GM21423 (cell line): Measurements from ENCODE around the gene RNF144A.
"Not testable (repeated sequence)": the region's sequence is repeated elsewhere in the genome, so short reads cannot be mapped to it uniquely, and the experiment has no call there.

Source experiments
- ATAC-seq: cut with Tn5 transposase; IDR thresholded peaks from one replicate; pipeline ENCODE4 v1.9.1; 2021; ENCODE audit warnings: mild to moderate bottlenecking, moderate library complexity; ENCODE audit not compliant: unreplicated experiment

RNF144A gene

GRCh38 chr2:6927186-6927585 is 10.0 kb downstream of the RNF144A start:
- ATAC-seq: no peak

DNA sequence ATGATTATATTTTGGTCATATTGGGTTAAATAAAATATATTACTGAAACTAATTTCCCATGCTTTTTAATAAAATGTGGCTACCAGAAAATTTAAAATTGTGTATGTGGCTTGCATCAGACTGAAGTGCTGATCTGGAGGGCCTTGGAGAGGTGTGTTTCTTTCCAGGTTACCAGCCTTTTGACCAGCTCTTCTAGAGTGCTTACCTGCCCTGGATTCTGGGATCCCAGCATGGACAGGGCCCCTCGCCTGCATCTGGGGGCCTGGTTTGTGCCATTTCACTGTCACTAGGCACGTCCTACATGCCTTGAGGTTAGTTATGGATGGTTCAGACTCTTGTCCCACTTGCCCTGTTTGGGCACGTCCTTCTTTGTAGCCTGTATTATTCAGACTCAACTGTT is 10.5 kb downstream of the RNF144A start:
- no peak for ATAC-seq

DNA sequence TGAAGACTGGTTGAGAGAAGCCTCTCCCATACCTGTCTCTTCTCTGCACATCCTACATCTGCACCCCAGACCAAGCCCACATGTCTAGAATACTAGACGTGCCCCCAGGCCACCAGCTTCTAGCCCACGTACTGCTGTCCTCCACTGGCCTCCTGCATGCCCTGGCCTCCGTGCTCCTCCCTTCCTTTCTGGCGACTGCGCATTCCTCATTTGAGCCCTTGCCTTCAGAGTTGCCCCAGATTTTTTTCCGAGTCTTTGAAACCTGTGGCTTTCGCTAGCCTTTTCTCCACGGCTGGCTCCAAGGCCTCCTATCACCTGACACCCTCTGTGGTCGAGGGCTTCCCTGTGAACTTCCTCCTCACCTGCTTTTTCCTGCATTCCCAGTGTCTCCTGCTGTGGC is 11.2 kb downstream of the RNF144A start:
- ATAC-seq: no peak

GRCh38 chr2:6929196-6929819 is 12.1 kb downstream of the RNF144A start:
- ATAC-seq: no peak

DNA sequence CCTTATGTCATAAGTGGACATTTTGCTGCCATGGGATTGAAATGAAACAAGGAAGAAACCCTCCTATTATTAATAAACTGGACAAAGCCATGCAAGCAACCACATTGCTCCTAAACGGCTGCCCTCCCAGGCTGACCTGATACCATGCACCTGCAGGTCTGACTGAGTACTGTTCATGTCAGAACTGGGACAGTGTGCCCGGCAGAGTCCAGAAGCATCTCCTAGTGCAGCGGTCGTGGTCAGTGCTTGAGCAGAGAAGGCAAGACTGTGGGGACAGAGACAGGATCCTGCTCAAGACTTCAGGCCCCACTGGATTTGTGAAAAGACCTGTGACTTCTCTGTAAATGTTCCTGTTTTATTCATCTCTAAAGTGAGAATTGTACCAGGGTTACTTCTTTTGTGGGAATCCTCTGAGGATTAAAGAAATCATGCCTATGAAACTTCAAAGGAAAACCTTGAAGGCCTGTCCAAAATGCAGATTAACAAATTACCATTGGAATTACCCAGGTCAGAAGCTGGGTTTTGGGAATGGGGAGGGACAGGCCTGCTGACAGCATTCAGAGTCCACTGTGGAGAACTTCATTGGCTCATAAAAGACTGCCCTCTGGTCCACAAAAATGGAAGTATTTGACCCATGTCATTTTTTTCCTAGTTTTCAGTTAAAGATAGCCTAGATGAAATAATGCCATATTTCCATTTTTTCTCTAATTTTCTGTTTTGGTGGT is 13.9 kb downstream of the RNF144A start:
- no peak for ATAC-seq

DNA sequence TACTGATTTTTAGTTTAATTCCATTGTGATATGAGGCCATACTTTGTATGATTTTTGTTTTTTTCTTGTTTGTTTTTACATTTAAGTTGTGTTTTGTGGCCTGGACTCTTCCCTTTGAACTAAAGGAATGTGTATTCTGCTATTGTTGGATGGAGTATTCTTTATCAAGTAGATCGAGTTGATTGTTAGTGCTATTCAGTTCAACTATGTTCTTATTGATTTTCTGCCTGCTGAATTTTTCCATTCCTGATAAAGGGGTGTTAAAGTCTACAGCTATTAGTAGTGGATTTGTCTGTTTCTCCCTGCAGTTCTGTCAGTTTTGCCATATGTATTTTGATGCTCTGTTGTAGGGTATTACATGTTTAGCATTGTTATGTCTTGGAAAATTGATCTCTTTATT is 14.5 kb downstream of the RNF144A start:
- ATAC-seq: no peak

DNA sequence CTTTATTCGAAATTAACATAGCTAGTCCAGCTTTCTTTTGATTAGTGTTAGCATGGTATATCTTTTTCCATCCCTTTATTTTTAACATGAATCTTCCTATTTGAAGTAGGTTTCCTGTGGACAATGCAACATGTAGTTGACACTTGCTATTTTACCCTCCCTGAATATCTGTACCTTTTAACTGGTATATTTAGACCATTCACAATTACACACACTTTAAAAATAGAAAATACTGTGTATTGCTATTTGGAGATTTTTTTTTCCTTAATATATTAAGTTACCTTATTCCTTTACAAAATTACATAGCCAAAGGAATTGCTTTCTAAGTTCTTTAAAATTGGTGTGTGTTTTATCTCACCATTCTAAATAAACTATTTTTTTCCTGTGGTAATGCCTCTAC is 15.0 kb downstream of the RNF144A start:
- ATAC-seq: no peak

DNA sequence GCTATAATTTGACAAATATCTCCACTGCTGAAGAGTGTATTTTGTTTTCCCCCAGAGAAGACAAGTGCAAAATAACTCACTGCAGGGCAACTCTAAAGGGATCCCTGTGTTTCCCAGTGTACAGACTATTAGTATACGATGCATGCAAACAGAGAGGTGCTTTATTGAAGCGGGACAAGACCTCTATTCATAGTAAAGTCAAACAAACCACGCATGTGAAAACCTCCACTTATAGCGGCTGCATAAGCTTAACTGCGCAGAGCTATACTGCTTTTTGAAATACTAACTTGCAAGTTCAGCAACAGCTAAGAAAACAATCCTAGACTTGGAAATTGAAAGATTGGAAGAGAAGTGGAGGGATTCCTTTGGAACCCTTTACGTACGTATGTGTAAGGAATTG is 15.6 kb downstream of the RNF144A start:
- no peak for ATAC-seq

DNA sequence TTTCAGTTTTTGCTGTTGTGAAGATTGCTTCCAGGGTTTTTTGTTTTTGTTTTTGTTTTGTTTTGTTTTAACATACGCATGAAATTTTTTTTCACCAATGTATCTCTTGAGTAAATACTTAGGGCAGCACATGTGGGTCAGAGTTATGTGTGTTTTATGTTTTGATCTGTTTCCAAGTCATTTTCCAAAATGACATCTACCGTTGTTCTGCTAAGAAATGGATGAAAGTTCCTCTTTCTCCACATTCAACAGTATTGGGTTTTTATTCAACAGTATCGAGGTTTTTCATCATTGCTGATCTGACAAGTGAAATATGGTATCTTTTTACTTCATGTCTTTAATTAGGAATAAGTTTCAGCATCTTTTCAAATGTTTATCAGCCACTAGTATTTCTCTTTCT is 16.7 kb downstream of the RNF144A start:
- no peak for ATAC-seq

DNA sequence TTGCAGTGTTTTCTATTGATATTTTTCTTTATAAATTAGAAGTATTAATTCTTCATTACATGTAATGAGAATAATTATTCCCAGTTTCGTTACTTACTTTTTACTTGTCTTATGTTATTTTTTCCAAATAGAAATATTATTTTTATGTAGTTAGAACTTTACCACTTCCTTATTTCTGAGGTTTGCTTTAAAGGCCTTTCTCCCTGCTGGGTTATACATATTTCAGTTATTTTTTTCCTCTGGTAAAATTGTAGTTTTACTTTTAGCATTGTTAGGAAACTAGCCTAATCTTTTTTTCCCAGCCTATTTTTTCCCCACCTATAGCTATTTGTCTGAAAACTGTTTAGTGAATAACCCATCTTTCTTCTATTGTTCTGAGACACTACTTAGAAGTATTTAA is 17.1 kb downstream of the RNF144A start:
- ATAC-seq: no peak

DNA sequence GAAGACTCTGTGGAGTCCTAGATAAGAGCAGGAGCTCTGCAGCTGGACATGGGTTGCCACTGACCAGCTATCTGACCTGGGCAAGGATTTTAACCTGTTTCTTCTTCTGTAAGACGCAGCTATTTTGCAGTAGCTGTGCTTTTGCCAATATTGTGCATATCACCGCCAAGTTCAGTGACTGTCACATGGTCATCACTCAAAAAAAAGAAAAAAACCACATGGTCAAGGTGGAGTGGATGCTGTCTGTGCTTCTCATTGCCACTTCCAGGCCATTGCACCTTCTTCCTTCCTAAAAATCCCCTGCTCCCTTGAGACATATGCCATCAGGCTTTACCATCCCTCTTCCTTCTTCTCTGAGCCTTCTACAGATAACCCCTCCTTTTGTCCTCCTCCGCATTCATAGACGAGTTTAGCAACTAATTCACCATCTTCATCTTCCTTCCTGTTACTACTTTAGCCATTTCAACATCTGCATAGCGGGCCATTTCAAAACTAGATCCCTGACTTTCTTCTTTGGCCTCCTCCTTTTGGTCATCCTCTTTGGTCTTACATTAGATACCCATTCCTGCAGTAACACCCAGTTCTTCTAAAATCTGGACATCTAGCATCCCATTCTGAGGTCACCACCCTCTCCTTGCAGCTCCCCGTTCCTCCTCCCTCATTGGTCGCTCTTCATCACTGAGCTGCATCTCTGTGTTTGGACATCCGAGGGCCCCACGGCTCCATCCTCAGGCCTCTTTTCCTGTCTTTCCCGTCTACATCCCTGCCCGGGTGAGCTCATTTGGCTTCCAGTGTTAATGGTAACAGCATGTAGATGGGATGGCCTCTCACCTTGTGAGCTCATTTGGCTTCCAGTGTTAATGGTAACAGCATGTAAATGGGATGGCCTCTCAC is 17.8 kb downstream of the RNF144A start:
- no peak for ATAC-seq

DNA sequence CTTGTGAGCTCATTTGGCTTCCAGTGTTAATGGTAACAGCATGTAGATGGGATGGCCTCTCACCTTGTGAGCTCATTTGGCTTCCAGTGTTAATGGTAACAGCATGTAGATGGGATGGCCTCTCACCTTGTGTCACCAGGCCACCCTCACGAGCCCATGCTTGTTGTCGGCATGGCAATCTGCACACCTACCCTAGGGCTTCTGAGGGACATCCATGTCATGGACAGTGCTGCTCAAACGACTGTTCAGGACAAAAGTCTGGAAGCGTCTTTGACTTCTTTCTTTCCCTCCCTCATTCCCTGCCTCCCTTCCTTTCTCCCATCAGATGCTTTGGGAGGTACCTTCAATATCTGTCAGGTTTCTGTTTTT is 18.4 kb downstream of the RNF144A start:
- ATAC-seq: not testable (repeated sequence)

DNA sequence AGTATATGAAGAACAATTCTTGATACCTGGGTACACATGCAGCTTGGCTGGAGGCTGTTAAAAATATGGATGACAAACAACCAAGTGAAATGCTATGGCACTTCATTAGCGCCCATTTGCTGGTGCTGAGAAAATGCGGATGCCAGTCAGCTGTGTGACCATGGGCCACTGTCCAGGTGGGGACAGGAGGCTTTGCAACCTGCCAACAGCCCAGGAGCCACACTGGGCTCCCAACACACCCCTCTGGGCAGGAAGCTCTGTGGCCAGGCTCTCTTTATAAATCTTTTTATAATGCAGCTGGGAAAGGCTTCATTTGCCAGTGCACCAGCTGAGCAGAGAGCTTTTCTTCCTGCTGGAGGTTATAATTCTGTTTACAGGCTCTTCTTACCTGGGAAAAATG is 19.9 kb downstream of the RNF144A start:
- ATAC-seq: no peak

GRCh38 chr2:6937582-6937981 is 20.4 kb downstream of the RNF144A start:
- ATAC-seq: no peak

GRCh38 chr2:6939071-6939470 is 21.9 kb downstream of the RNF144A start:
- no peak for ATAC-seq

GRCh38 chr2:6940820-6941219 is 23.6 kb downstream of the RNF144A start:
- no peak for ATAC-seq

DNA sequence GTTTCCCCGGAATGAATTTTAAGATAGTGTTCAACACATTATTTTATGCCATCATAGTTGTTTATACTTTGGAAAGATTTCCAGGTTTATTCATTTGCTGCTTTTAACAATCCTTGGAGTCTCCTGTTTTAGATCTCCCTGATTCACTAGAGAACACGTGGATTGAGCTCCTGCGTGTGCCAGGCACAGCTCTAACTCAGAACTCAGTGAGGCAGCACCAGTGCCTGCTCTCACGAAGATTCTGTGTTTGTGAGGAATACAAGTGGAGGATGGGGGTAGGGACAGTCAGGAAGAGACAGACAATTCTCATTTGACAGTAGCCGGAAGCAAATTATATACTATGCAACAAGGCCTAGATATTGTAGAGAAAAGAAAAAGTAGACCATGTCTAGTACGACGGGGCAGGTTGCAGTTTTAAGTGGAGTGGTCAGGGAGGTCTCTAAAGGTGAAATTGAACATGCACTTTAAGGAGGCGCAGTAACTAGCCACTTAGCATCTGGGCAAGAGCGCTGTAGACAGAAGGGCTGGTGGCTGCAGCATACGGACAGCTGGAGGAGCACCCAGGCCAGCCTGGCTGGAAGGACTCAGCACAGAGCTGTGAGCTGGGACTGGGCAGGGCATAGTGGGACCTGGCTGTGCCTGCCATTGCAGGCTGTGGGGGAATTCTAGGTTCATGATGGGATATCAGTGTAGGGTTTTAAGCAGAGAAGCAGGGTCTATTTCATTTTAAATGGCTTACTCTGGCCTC is 24.3 kb downstream of the RNF144A start:
- ATAC-seq: no peak

- no peak for ATAC-seq
These were observed 25.6 kb downstream of the RNF144A start for GRCh38 chr2:6942848-6943247.

DNA sequence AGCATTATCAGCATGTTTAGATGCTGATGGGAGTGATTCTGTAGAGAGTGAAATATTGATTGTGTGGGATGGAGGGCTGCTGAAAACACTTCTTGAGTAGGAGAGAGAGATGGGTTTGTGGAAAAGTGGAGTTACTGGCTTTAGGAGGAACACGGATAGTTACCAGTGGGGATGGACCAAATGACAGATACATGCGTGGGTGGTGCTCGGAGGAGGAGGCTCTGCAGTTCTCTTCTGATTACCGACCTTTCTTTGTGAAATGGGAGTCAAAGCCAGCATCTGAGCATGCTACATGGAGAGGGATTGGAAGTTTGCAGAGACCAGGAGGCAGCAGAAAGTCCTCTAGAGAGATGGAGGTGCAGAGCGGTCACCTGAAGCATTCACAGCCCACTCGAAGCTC is 26.3 kb downstream of the RNF144A start:
- no peak for ATAC-seq

- ATAC-seq: no peak
These were observed 26.8 kb downstream of the RNF144A start for GRCh38 chr2:6943971-6944370.

DNA sequence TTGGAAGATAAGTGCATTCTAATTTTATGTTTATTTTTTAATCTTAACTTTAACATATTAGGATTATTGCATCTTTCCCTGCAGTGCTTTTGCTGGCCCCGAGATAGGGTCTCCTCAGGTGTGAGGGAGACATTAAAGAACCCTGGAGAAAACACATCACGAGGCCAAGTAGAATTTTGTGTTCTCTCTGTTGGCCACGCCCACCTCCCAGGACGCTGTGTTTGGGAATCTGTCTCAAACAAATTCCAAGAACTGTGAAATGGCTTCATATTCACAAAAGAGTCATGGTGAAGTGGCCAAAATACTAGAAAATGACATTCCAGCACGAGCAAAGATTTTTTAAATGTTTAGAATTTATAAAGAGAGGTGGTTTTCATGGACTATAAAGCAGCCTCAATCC is 27.3 kb downstream of the RNF144A start:
- no peak for ATAC-seq
